Cerebellar nuclear complex (tissue), 1 donor: ENCODE measurements around the gene EPS8L3.
"Not testable (repeated sequence)": the region's sequence is repeated elsewhere in the genome, so short reads cannot be mapped to it uniquely, and the experiment has no call there.

Source experiments
- DNase-seq, 2 experiments: peaks; one replicate each; lab custom pipeline; 2025; lab: John Stamatoyannopoulos, UW

The EPS8L3 gene, protein sequence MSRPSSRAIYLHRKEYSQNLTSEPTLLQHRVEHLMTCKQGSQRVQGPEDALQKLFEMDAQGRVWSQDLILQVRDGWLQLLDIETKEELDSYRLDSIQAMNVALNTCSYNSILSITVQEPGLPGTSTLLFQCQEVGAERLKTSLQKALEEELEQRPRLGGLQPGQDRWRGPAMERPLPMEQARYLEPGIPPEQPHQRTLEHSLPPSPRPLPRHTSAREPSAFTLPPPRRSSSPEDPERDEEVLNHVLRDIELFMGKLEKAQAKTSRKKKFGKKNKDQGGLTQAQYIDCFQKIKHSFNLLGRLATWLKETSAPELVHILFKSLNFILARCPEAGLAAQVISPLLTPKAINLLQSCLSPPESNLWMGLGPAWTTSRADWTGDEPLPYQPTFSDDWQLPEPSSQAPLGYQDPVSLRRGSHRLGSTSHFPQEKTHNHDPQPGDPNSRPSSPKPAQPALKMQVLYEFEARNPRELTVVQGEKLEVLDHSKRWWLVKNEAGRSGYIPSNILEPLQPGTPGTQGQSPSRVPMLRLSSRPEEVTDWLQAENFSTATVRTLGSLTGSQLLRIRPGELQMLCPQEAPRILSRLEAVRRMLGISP

DNA sequence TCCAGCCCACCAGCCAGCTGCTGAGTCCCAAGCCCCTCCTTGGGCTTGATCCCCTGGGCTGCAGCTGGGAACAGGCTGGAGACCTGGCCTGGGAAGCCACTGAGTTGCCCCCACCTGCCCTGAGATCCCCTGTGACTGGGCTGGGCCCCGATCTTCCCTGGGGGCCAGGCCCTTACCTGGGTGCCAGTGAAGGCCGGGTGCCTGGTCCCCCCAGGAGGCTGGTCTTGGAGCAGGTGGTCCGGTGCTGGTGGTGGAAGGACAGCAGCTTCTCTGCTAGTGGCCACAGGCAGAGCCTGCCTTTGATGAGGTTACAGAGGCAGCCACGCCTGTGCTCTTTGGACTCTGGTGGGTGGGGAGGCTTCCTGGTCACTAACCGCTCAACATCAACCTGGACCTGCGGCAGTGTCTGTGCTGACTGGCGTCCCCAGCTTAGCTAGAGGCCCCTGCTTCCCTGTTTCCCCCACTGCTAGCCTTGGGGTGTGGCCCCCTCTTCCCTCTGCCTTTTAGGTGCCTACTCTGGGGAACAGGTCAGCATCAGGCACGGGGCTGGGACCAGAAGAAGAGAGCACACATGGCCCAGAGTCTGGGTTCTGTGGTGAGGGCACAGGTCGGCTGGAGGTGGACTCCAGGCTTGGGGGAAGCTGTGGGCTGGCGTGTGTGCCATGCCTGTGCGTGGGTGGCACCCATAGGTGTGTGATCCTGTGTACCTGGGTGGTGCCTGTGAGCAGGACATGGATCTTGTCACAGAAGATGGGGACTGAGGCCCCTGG is at the start of gene EPS8L3:
Gene EPS8L3 (minus strand): TSS at position 278 of the 770 bp plus-strand sequence. CDS start 2,174 bp downstream, outside the sequence.
- no peak for DNase-seq

DNA sequence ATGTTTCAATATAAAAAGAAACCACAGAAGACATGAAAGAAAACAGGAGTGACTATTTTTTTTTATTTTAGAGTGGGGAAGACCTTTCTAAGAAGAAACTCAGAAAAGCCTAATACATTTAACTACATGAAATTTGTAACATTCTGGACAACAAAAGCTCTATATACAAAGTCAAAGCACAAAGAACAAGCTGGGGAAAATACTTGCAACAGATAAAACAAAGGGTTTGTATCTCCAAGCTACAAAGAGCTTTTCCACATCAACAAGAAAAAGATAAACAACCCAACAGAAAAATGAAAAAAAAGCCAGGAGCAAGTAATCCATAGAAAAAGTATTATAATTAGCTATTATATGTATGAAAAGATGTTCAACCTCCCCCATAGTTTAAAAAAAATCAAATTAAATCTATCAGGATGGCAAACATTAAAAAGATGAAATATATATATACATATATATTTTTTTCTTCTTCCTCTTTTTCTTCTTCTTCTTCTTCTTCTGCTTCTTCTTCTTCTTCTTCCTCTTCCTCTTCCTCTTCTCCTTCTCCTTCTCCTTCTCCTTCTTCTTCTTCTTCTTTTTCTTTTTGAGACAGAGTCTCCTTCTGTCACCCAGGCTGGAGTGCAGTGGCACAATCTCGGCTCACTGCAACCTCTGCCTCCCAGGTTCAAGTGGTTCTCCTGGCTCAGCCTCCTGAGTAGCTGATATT is 49.1 kb upstream of the EPS8L3 start:
- no peak for DNase-seq

DNA sequence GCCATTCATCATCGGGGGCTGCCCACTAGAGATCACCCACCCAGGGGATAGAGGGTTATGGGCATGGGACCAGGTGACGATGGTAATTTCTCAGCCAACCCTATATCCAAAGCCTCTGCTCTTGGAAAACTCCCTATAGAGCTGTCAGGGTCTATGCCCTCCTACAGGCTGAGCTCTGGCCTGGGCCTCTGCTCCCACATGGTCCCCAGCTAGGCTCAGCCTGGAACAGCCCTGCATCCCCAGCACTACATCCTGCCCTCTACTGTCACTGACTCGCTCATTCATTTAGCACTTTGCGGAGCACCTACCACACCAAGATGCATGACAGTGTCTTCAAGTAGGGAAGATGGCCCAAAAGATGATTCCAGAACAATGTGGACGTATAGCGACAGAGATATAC is 45.0 kb upstream of the EPS8L3 start:
- no peak for DNase-seq

DNA sequence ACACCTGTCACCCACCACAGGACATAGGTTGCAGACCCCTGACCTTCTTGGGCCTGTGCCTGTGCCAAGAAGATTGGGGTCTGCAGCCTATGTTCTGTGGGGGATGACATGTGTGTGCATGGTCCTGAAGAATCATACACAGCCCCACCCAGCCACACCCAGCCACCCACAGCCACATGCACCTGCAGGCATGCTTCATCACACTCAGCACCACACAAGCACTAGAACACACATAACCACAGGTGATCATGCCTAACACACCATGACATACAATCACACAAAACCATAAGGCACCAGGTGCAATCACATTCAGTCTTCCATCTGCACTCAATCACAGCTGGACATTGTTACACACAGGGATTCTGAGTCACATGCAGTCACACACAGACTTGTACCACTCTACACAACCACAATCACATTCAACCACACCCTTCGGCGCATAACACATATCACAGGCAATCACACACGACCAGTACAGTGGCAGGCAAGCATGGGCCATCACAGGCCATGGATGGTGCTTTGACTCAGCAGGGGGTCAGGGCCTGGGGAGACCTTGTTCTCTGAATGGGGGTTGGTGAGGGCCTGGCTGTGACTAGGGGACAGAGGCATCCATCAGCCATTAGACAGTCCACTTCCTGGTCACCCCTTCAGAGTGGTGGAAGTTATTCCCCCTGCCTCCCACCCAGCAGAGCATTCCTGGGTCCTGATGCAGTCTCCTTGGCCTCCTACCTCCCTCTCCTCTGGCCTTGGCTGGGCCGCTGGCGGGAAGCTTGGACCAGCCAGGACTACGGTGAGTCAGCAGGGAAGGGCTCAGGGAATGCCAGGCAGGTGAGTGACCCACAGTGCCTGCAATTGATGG is 44.3 kb upstream of the EPS8L3 start:
- DNase-seq: no peak

DNA sequence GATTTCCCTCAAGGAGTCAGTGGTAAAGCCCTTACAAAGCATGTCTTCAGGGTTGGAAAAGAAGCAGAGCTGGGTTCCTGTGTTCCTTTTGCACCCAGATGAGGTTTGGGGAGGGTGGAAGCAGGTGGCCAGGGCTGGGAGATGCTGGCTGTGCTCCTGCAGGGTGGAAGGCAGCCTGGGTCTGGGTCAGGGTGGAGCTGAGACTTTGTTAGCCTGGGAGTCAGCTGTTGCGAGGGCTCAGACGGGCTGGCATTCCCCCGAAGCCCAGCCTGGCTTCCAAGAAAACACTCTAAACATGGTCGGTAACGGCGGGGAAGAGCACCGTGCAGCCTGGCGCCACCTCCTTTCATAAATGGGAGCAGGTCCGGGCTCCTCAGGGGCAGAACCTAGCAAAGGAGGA is 43.7 kb upstream of the EPS8L3 start:
- DNase-seq: no peak

DNA sequence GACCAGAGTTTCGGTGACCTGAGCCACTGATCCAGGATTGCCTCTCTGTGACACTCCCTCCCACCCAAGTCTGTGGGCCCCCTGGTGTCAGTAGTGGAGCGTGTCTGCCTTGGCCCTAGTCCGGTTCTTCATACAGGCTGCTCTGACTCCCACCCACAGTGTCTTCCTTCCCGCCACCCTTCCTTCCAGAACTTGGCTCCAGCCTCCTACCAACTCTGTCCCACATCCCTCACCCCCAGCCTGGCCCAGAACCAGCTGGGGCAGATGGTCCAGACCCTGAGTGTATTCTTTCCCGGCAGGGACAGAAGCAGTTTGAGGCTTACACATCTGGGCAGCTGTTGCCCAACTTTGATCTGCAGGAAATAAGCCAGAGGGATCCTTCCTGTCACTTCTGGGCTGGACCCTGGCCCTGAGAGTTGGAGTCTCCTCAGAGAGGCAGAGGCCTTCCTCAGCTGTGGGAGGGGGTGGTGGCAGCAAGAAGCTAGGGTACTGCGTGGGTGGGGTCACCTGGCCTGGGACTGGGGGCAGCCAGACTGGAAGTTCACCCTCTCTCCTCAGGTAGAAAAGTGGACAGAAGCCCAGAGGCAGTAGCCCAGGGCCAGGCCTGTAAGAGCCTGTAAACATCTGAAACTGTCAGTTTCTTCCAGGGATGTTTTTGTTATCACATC is 43.1 kb upstream of the EPS8L3 start:
- DNase-seq: no peak

DNA sequence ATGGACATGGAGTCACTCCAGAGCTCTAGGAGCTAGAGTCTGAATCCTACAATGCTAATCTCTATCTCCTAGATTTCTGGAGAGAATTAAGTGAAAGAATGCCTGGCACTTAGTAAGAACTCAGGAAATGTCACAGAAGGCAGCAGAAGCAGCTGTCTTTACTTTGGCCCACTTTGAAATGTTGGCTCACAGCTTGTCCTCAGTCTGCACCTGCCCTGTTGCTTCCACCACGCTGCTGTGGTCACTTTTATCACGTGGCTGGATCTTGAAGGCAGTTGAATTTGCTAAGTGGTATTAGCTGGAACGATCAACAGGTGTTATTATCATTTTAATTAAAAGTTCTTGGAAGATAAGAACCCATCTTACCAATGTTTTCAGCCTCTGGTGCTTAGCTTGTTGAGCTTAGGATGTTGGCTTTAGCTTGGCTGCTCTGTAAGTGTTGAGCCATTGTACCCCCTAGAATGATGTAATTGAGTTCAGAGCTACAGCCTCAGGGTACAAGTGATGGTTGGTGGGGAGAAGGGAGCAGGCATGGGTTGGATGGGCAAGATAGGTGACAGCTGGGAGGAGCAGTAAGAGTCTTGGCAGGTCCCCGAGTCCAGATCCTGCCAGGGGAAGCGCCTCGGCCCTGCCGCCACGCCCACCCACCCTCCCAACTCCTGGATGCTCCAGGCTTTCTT is 41.9 kb upstream of the EPS8L3 start:
- no peak for DNase-seq

DNA sequence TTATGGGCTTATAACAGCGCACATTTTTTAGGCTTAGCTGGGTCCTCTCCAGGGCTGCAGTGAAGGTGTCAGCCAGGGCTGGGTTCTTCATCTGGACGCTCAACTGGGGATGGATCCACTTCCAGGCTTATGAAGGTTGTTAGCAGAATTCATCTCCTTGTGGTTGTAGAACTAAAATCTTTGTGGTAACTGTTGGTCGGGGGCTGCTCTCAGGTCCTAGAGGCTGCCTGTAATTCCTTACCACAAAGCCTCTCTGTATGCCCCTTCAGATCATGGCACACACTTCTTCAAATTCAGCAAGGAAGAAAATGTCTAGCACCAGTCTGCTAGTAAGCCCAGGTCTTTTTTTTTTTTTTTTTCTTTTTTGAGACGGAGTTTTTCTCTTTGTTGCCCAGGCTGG is 40.9 kb upstream of the EPS8L3 start:
- DNase-seq: no peak

DNA sequence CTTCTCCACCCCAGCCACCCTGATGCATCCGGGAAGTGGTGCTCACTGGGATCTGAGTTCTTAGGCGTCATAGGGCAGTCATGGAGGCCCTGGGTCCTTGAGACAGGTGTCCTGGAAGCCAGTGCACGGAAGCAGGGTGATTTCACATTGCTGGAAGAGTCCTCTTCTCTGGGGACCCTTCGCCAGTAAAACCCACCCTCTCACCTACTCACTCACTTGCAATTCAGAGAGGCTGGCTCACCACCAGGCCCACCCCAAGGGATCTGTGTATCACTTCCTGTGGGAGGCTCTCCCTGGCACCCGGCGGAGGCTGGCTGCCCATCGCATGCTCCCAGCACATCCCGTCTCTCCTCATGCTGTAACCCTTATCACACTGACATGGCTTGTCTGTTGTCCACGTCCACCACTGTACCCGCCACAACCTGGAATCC is 40.2 kb upstream of the EPS8L3 start:
- no peak for DNase-seq

DNA sequence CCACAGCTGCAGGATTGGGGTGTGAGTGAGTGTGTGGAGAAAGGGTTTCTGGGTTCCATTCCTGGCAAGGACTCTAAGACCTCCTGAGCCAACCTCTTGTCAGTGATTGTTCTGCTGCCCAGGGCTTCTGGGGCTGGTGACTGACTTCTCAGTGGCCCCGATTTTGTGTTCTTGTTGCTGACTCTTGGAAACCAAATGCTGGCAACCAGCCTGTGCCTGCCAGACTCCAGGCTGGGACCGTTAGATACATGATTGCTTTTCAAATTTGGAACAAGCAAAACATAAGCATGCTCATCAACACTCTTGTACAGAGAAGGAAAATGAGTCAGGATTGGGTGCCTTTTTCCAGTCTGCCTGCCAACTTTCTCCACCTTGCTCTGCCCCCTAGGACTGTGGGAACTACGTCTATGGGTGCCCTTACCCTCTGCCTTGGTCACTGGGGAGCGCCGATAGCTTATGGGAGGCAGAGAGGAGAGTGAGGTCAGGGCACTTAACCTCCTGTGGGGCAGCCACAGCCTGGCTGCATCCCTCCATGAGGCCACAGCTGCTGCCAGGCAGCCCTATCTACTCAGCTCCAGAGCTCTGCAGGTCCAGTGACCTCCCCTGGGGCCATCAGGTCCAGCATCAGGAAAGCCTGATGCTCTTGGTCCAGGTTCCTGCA is 39.3 kb upstream of the EPS8L3 start:
- DNase-seq: no peak

DNA sequence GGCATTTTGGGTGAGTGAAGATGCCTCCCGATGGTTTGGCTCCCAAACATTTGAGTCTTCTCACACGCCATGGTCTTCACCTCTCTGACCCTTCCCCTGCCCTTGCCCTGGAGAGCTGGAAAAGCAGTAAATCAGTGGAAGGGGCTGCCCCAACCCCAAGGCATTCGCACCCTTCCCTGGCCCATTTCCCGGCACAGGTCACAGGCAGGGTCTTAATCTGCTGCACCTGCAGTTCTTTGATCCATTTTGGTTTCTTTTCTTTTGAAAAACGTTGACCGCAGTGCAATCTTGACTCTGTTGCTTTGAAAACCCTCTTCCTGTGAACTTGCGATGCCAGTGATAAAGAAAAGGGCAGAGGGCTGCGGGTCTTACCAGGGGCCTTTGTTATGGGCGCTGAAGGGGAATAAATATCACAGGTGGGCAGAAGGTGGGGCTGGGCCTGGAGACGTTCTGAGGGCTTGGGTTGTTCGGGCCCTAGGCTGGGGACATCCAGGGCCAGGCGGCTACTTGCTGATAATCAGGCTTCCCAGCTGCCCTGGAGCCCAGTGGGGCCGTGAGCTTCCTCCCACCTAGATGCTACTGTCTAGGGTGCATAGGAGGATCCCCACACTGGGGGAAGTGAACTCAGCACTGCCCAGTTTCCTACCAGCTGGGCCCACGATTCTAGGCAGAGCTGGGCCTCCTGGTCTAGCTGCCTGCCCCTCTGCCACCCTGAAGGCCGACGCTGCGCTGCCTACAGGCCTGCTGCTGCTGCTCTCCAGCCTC is 38.6 kb upstream of the EPS8L3 start:
- DNase-seq: no peak

DNA sequence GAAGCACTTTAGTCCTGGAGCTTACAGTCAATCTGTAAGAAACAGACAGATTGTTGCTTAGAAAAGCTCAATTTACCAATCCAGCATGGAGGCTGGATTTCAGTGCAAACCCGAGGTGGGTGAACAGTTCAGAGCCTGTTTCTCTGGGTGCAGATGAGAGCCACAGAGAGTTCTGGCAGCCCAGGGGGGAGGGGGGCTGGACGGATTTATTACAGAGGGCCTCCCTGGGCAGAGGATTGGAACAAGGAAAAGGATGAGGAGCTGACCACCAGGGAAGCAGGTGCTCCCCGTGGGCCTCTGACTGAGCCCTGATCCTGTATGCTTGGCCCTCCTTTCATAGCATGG is 38.0 kb upstream of the EPS8L3 start:
- DNase-seq: no peak

DNA sequence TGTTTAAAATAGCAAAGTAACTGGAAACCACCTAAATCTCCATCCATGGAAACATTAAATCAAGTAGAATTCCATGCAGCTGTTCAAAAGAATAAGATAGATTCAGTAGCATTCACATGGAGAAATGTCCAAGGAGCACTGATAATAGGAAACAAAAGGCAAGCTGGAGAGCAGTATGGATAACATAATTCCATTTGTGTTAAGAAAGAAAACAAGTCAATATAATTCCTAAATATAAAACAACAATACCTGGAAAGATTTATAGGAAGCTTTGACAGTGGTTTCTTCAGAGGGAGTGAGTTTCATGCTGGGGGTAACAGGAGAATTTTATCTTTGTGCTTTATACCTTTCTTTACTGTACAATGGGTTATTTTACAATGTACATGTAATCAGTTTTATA is 36.6 kb upstream of the EPS8L3 start:
- DNase-seq: no peak

DNA sequence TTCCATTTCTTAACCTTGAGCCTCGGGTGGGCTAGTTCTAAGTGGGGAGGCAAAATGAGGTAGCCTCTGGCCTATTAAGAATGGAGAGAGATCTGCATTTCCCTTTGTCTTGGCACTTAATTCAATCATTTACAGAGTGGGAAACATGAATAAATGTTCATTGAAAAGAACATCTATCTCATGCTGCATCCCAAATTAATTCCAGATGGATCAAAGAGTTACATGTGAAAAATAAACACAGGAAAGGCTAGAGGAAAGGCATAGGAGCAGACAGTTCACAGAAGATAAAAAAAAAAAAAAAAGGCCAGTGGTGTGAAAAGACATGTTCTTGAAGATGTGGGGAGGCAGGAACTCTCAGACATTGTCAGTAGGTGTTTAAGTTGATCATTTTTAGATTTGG is 35.7 kb upstream of the EPS8L3 start:
- DNase-seq: no peak

DNA sequence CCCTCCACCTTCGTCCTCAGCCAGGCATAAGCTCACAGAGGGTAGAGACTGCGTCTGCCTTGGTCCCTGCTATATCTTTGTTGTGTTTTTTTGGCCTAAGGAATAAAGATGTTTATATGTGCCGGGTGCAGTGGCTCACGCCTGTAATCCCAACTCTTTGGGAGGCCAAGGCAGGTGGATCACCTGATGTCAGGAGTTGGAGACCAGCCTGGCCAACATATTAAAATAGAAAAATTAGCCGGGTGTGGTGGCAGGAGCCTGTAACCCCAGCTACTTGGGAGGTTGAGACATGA is 33.5 kb upstream of the EPS8L3 start:
- DNase-seq: not testable (repeated sequence)

DNA sequence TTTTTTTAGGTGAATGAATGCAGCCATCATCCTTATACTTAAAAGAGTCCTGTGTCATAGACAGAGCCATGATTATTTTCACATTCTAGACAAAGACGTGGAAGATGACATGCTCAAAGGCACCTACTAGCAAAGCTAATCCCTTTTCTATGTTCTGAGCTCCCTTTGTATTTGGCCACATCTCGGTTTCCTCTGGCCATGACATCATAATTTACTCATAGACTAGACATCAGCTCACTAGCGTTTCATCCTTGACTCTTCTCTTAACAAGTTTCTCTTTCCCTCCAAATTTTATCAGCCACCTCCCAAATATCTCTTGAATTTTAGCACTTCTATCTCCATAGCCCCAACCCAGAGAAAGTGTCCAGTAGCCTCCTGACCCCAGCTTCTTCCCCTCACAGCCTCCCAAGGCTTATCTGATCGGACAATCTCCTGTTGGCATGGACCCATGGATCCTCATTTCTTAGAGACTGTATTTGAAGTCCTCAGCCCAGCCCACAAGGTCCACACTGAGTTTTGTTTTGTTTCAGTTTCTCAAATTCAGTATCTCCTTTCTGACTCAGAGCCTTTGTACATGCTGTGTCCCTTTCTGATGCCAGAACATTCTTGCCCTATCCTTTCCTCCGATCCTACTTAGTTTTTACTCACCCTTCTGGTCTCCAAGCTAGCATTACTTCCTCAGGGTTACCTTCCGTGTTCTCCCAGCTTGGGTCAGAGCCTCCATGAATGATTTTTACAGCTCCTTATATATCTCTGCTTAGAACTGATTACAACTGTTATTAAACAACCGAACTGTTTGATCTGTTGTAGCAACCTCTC is 33.0 kb upstream of the EPS8L3 start:
- DNase-seq: no peak

DNA sequence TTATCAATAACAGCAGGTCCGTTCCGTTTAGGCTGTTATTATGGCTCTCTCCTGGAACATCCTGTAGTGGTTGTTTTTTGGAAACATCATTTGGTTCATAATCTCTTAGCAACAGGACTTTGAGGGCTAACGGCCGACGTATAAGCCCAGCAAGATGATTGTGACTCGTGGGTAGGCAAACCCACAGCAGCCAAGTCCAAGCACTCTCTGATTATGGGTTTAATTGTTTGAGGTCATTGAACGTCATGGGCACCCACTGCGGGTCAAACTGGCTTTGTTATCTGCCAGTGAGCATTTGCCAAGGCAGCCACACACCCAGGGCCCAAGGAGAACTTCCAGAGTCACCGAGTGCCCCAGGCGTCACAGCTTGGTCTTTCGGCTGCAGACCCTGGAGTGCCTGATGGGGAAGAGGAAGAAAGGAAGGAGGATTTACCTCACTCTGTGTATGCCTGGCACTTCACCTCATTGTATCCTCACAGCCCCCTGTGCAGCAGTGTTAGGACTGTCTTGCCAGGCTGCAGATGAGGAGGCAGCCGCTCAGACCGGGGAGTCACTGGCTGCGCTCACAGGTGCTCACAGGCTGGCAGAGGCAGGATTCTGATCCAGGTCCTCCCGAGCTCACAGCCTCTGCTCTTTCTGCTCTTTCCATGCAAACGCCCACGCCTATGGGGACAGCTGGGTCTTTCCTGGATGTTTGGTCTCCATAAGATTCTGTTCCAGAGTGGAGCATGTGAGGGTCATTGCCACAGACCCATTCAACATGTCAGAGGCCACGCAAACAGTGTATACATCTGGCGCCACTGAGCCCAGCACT is 30.8 kb upstream of the EPS8L3 start:
- no peak for DNase-seq
